NCI-H1694 (cell line): Measurements from ENCODE around the gene SLC12A2.
A peak's percentile ranks its signal among the peaks of the same experiment; 100 is the strongest.

Experiments used
- DNase-seq: peaks from one replicate; lab custom pipeline; 2025; lab: John Stamatoyannopoulos, UW

SLC12A2 gene

GRCh38 chr5:128083033-128083810, at the start of gene SLC12A2:
SLC12A2 (plus strand) TSS chr5:128083766; CDS start chr5:128083955, 189 bp downstream.
- DNase-seq: peak; percentile 77

DNA sequence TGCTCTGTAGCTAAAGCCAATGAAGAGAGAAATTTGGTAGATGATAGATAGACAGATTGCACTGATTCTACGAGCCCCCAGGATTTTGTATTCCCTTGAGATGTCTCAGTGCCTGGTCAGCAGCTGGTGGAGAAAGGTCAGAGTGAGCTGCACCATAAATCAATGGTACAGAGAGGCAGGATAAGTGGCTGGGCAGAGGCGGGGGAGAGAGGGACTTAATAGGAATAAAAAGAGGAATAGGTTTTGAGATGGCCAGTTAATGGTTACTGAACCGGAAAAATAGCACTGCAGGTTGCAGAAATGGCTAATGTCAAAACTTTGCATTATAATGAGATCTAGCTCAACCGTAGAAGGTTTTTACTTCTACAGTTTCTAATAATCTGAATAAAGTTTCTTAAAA, 47.9 kb upstream of the SLC12A2 start:
- DNase-seq: no peak

- no peak for DNase-seq
Measured at GRCh38 chr5:128036950-128037349, 46.6 kb upstream of the SLC12A2 start.

DNA sequence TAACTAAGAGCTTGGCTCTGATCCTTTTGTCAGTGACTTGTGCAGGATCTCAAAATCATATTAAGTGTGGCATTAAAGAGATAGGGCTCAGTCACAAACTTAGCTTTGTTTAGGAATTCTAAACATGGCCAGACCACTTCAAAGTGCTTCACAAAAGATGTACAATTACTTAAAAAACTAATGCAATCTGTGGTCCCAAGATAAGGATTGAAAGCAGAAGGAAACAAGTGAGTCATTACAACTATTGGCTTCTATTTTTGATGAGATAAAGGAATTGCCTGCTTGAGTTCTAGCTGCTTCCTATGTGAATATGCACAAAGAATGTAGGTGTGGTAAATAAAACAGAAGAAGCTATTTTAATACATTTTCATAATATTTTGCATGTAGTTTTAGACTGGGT, 44.9 kb upstream of the SLC12A2 start:
- no peak for DNase-seq

- DNase-seq: no peak
Measured at GRCh38 chr5:128040927-128041326, 42.6 kb upstream of the SLC12A2 start.

DNA sequence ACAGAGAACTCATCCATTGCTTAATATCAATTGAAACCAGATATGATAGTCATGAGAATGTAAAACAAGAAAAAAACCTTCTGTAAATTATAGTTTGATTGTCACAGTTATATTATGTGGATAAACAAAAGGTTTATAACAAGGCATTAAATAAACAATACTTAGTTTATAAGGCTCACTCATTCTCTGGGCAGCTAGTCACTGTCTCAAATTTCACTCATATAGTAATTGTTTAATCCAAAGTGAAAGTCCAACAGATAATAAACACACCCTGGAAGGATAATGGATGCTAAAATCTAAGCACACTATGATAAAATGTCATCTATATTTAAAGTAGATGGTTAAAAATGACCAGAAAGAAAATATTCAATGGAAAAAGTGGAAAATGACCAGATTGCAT, 30.8 kb upstream of the SLC12A2 start:
- no peak for DNase-seq

DNA sequence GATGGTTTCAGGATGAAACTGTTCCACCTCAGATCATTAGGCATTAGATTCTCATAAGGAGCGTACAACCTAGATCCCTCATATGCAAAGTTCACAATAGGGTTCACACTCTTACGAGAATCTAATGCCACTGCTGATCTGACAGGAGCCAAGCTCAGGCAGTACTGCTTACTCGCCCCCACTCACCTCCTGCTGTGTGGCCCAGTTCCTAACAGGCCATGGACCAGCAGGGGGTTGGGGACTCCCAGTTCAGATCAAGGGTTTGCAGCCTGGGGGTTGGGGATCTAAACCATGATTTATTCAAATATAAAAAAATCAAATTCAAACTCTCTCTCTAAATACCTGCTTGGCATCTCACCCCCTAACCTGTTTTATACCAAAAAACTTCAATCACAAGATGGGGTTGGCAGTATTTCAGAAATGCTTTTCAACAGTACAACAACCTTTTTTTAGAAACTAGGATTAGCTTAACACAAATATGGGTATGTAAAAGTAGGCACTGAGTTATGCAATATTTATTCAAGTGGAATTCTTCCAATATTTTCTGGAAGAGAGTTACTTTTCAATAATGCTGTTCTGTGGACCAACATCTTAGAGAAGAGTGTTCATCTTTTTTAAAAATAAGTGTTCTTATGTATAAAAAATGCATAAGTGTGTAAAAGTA, 30.1 kb upstream of the SLC12A2 start:
- DNase-seq: no peak

DNA sequence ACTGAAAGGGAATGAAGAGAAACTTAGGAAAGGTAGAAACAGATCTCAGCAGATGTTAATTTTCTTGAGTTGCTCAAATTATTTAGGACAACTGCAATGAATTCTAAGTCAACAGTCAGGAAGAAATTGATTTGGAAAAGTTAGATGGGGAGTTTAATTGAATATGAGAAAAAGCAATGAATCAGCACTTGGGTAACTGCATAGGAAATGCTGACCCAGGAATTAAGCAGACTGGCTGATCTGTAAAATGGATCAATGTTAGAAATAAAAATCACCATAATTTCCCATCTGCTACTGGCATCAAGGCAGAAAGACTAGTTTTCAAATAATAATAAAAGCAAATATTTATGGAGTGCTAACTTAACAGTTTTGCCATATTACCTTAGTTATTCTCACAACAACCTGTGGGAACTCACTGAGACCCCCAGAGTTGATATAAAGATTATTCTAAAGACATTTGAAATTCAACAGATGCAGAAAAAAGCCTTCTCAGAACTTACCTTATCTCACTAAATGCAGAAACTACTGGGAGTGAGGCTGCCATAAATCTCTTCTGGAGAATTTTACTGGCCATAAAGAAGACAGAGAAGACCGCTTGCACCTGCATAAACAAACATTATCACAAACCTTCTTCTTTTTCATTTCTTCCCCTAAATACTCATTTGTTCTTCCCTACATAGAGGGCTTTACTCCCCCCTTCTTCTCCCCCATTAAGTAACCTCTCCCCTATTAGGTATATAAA, 22.8 kb upstream of the SLC12A2 start:
- no peak for DNase-seq

DNA sequence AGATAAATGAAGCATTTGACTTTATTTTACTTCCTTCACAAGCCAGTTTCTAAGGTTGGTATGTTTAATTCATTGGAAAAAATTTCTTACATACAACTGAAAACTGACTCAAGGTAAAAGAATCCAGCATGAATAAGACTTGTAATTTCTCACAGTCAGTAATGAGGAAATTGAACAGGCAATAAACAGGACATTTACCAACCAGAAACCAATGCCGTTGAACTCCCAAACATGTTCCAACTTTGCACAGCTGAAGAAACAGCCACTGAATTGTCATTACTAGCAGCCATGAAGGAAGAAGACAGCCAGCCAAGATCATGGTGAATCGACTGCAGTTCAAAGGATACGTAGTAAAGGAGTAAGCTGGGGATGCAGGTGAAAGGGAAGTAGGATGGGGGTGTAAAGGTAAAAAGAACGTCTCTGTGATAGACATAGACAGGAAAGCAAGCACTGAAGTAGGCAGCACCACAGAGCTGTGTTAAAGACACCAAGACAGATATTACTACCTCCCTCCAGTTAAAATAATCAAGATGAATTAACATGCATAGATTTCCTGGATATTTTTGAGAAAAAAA, 21.3 kb upstream of the SLC12A2 start:
- DNase-seq: no peak

- DNase-seq: no peak
Measured at GRCh38 chr5:128074171-128074570, 9.4 kb upstream of the SLC12A2 start.

- DNase-seq: no peak
Measured at GRCh38 chr5:128074953-128075352, 8.6 kb upstream of the SLC12A2 start.

DNA sequence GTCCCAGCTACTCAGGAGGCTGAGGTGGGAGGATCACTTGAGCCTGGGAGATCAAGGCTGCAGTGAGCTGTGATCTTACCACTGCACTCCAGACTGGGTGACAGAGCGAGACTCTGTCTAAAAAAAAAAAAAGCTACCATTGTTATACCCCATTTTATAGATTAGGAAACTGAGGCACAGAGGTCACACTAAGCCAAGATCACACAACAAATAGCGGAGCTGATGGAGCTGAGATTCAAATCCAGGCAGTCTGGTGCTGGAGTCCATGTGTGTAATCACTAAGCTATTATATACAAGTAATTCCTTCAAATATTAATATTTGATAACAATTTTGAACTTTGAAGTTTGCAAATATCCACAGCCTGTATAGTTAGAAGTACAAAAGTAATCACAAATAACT, 6.0 kb upstream of the SLC12A2 start:
- no peak for DNase-seq

- DNase-seq: peak; percentile 26
Measured at GRCh38 chr5:128081111-128081851, 2.3 kb upstream of the SLC12A2 start.

DNA sequence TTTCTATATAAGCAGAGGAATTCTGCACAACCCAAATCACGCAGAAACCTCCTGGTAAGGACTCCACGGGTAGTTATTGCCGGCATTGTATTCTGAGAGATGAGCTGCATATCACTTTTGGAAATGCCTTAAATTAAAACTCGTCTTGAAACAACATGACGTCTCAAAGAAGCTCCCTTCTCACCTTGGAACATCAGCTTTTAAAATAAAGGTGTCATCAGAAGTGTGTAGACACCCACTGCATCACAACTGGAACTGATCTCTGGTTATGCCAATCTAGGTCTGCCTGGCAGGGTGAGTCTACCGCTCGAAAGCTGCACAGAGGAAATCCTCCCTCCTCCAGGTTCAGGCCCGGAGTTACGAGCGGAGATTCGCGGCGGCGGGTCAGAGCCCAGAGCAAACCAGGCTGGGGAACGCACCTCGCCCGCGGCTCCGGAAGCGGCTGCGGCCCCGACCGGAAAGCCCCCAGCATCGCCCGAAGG, 974 bp upstream of the SLC12A2 start:
- DNase-seq: no peak

DNA sequence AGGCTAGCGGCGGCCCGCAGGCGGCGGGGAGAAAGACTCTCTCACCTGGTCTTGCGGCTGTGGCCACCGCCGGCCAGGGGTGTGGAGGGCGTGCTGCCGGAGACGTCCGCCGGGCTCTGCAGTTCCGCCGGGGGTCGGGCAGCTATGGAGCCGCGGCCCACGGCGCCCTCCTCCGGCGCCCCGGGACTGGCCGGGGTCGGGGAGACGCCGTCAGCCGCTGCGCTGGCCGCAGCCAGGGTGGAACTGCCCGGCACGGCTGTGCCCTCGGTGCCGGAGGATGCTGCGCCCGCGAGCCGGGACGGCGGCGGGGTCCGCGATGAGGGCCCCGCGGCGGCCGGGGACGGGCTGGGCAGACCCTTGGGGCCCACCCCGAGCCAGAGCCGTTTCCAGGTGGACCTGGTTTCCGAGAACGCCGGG, 253 bp downstream of the SLC12A2 start:
- DNase-seq: no peak

- DNase-seq: no peak
Measured at GRCh38 chr5:128084228-128085167, 932 bp downstream of the SLC12A2 start.

DNA sequence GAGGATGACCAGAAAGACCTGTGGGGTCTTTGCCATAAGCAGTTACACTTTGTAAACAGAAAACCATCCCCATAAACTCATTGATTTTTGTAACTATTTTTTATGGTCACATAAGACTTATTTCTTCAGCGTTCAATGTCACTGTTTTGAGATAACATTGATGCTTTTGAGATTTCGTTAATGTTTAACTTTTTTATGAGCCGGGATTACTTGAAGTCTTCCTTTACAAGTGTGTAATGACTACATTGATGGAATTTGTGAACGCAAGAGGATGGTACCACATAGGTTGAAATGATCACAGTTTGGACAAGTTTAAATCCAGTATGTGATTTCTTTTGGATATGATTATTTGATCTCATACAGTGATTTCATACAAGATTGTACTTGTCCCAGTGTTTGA, 1.8 kb downstream of the SLC12A2 start:
- no peak for DNase-seq

DNA sequence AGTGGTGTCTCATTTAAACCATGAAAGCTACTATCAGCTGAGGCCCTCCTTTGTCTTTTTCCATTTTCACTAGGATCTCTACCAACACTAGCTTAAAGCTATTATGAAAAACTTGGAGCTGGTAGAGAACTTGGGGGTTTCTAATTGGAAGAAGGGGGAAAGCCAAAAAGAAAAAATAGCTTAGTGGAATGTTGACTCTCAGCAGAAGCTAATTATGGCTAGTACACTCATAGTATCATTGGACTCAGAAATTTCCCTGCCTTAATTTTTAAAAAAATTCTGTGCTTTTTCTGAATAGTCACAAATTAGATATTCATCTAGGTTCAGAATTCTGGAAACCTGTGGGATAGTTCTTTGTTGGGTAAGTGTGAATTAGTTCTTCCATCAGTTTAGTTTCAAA, 8.0 kb downstream of the SLC12A2 start:
- no peak for DNase-seq

- no peak for DNase-seq
Measured at GRCh38 chr5:128092144-128092543, 8.6 kb downstream of the SLC12A2 start.

DNA sequence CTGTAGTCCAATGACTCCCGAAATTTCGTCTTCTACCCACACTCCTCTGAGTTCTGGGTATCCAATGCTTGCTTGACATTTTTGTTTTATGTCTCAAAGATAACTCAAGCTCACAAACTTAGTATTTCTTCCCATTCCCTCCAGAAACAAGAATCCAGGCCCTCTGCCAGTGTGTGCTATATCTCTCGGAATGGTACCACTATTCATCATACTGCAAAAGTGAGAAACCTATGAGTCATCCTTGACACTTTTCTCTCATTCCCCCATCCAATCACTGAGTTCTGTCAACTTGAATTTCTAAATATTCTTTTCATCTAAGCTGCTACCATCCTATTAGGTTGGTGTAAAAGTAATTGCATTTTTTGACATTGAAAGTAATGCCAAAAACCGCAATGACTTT, 9.8 kb downstream of the SLC12A2 start:
- DNase-seq: no peak

DNA sequence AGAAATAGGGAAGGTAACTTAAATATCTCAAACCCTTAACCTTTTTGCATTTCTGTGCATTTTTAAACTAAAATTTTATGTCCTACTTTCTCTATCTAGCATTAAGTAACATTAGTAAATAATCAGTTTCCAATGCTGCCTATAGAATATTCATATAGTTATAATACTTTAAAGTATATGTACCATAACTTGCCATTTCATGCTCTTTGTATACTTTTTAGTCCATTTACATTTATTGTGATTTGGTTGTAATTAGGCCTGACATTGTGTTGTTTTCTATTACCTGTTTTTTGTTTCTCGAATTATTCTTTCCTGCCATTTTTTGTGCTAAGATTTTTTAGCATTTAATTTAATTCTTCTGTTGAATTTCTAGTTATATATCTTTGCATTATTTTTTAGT, 13.7 kb downstream of the SLC12A2 start:
- no peak for DNase-seq
